ENCODE data around the gene EFCC1.

EFCC1 gene

GRCh38 chr3:129014148-129014547, 13.0 kb downstream of the EFCC1 start:
- DNase-seq (ENCODE audit: low read depth in 2 of 2, low spot score in 1 of 2), result no peak

- no peak for DNase-seq (ENCODE audit: low read depth in 2 of 2, low spot score in 1 of 2)
Measured at GRCh38 chr3:129014793-129015345, 13.8 kb downstream of the EFCC1 start.

GRCh38 chr3:129015388-129016105, 14.4 kb downstream of the EFCC1 start:
- no peak for DNase-seq (ENCODE audit: low read depth in 2 of 2, low spot score in 1 of 2)

- peak in 1 of 2 donors; percentile 29 for DNase-seq (ENCODE audit: low read depth in 2 of 2, low spot score in 1 of 2)
Measured at GRCh38 chr3:129016356-129016719, 15.2 kb downstream of the EFCC1 start.

GRCh38 chr3:129016720-129017483, 15.8 kb downstream of the EFCC1 start:
- no peak for DNase-seq (ENCODE audit: low read depth in 2 of 2, low spot score in 1 of 2)

GRCh38 chr3:129017484-129017899, 16.4 kb downstream of the EFCC1 start:
- DNase-seq (ENCODE audit: low read depth in 2 of 2, low spot score in 1 of 2), result no peak

GRCh38 chr3:129018271-129018670, 17.2 kb downstream of the EFCC1 start:
- DNase-seq (ENCODE audit: low read depth in 2 of 2, low spot score in 1 of 2), result no peak

- no peak for DNase-seq (ENCODE audit: low read depth in 2 of 2, low spot score in 1 of 2)
Measured at GRCh38 chr3:129018751-129019150, 17.6 kb downstream of the EFCC1 start.

- DNase-seq (ENCODE audit: low read depth in 2 of 2, low spot score in 1 of 2), result no peak
Measured at GRCh38 chr3:129019266-129019665, 18.2 kb downstream of the EFCC1 start.

GRCh38 chr3:129020691-129021090, 19.6 kb downstream of the EFCC1 start:
- no peak for DNase-seq (ENCODE audit: low read depth in 2 of 2, low spot score in 1 of 2)

GRCh38 chr3:129021140-129021551, 20.0 kb downstream of the EFCC1 start:
- DNase-seq (ENCODE audit: low read depth in 2 of 2, low spot score in 1 of 2), result no peak

- no peak for DNase-seq (ENCODE audit: low read depth in 2 of 2, low spot score in 1 of 2)
Measured at GRCh38 chr3:129022114-129023007, 21.3 kb downstream of the EFCC1 start.

- DNase-seq (ENCODE audit: low read depth in 2 of 2, low spot score in 1 of 2), result no peak
Measured at GRCh38 chr3:129023008-129023358, 21.9 kb downstream of the EFCC1 start.

GRCh38 chr3:129023909-129024308, 22.8 kb downstream of the EFCC1 start:
- no peak for DNase-seq (ENCODE audit: low read depth in 2 of 2, low spot score in 1 of 2)

GRCh38 chr3:129025108-129025507, 24.0 kb downstream of the EFCC1 start:
- DNase-seq (ENCODE audit: low read depth in 2 of 2, low spot score in 1 of 2), result no peak

- DNase-seq (ENCODE audit: low read depth in 2 of 2, low spot score in 1 of 2), result no peak
Measured at GRCh38 chr3:129025691-129026435, 24.8 kb downstream of the EFCC1 start.

GRCh38 chr3:129026728-129027543, 25.8 kb downstream of the EFCC1 start:
- peak; percentile 75 to 84 for DNase-seq (ENCODE audit: low read depth in 2 of 2, low spot score in 1 of 2)

GRCh38 chr3:129027544-129027880, 26.4 kb downstream of the EFCC1 start:
- no peak for DNase-seq (ENCODE audit: low read depth in 2 of 2, low spot score in 1 of 2)

- no peak for DNase-seq (ENCODE audit: low read depth in 2 of 2, low spot score in 1 of 2)
Measured at GRCh38 chr3:129028866-129029265, 27.8 kb downstream of the EFCC1 start.

GRCh38 chr3:129030611-129031010, 29.5 kb downstream of the EFCC1 start:
- no peak for DNase-seq (ENCODE audit: low read depth in 2 of 2, low spot score in 1 of 2)
